Heart left ventricle (tissue), 13 donors: Measurements from ENCODE around the gene SLC7A14.

ENCODE experiments used
- CTCF ChIP-seq, 12 donors: fragments of 200-600 bp; sonication (generic) in 4 of 12; IDR thresholded peaks; one replicate each; pipeline versions ENCODE4 v1.5.0 to v1.8.0; 2018 to 2022; ENCODE audit warnings: antibody characterized with exemption in 12 of 12, mild to moderate bottlenecking in 5 of 12
- POLR2A ChIP-seq, 2 donors: fragments of 450-650 bp; IDR thresholded peaks; one replicate each; pipeline ENCODE4 v1.6.1; 2017; ENCODE audit warnings: antibody characterized with exemption in 2 of 2, mild to moderate bottlenecking in 2 of 2, moderate library complexity in 2 of 2
- donor health status: ischemic (EF 13 %, LVEDD 7.1; RV severe dilation, severe dysfunction).
- donor health status: DM: no; HTN: yes; CAD: no.
- donor health status: DM: no; HTN: no; CAD: no.
- donor health status: ischemic (EF 25% LVEDD 6.9; RV normal size, moderate dysfunction).
- donor health status: ischemic (EF 25% LVEDD 5.7; RV mildly dilated, moderate dysfunction).
- donor health status: ischemic (EF 35%, LVEDD 5.7; RV mildly dilated, moderate dysfunction).
- donor health status: nonischemic (EF 11% LVEDD 7.7; RV severe dilation, severe dysfunction).
- donor health status: DM: yes; HTN: yes; CAD: no.
- donor health status: PGD.
- donor health status: ischemic (EF 29% LVEDD 5.4; RV normal size, mild dysfunction).
- donor health status: nonischemic (EF 23%, LVEDD 6.1; RV moderate dilation, normal function).

DNA sequence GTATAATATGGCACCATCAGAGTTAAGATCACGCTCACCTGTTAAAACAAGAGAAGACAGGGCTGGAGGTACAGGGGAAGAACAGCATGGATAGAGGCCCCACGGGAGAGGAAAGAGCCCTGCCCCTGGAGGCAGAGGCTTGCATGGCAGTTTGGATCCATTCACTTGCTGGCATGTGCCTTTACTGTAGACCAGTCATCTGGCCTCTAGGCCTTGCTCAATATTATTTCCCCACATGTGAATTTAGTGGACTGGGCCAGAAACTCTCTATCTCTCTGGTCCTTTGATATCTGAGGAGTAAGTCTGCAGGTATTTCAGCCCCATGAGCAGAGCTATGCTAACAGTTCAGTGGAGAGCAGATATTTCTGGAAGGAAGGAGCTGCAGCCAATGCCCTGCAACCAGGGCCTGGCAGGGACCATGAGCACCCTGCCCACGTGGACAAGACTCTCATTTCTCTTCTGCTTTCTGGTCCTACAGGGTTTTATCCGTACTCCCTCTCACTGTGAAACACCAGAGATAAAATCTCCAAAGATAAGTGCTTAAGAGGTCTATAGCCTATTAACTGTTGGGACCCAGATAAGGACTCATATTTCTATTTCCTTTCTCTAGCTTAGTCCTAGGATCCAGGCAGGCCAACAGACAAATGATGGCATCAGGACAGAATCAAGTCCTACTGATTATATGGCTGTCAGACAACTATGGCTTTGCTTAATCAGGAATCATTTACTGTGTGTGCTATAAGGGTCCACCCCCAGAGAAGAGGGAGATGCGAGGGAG is 102.2 kb downstream of the SLC7A14 start:
- TF ChIP-seq CTCF (IDR thresholded peaks at IDR 0.05) (no peak), POLR2A (IDR thresholded peaks at IDR 0.05) (no peak)
